Neural progenitor cell (in vitro differentiated cells): ENCODE measurements around the gene SURF4.
"Not testable (repeated sequence)": the region's sequence is repeated elsewhere in the genome, so short reads cannot be mapped to it uniquely, and the experiment has no call there.

ENCODE experiments used
- EZH2phosphoT487 ChIP-seq: fragments of 200-600 bp; sonication (generic); IDR thresholded peaks from 2 replicates; pipeline ENCODE4 v1.6.1; 2017; ENCODE audit warnings: antibody characterized with exemption
- TF ChIP-seq, protein P1 (sequence below): fragments of 200-600 bp; sonication (generic); IDR thresholded peaks from 2 replicates; pipeline ENCODE4 v1.5.1; 2017; ENCODE audit warnings: antibody characterized with exemption, mild to moderate bottlenecking

DNA sequence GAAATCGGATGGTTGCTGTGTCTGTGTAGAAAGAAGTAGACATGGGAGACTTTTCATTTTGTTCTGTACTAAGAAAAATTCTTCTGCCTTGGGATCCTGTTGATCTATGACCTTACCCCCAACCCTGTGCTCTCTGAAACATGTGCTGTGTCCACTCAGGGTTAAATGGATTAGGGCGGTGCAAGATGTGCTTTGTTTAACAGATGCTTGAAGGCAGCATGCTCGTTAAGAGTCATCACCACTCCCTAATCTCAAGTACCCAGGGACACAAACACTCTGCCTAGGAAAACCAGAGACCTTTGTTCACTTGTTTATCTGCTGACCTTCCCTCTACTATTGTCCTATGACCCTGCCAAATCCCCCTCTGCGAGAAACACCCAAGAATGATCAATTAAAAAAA lies 15.6 kb upstream of the SURF4 start:
- TF ChIP-seq, protein P1, sequence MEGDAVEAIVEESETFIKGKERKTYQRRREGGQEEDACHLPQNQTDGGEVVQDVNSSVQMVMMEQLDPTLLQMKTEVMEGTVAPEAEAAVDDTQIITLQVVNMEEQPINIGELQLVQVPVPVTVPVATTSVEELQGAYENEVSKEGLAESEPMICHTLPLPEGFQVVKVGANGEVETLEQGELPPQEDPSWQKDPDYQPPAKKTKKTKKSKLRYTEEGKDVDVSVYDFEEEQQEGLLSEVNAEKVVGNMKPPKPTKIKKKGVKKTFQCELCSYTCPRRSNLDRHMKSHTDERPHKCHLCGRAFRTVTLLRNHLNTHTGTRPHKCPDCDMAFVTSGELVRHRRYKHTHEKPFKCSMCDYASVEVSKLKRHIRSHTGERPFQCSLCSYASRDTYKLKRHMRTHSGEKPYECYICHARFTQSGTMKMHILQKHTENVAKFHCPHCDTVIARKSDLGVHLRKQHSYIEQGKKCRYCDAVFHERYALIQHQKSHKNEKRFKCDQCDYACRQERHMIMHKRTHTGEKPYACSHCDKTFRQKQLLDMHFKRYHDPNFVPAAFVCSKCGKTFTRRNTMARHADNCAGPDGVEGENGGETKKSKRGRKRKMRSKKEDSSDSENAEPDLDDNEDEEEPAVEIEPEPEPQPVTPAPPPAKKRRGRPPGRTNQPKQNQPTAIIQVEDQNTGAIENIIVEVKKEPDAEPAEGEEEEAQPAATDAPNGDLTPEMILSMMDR, result not testable (repeated sequence)
- TF ChIP-seq EZH2phosphoT487, result not testable (repeated sequence)
